ENCODE data around the gene CAPN7. TPM values are rescaled to one million over a fixed set of nuclear protein-coding genes. Genes with fewer than 3 reads are reported as not detected.
"Not testable (repeated sequence)": the region's sequence is repeated elsewhere in the genome, so short reads cannot be mapped to it uniquely, and the experiment has no call there.

The CAPN7 gene
- total RNA-seq, 2 donors from 2014 or later: 32.6 to 41.2 TPM

DNA sequence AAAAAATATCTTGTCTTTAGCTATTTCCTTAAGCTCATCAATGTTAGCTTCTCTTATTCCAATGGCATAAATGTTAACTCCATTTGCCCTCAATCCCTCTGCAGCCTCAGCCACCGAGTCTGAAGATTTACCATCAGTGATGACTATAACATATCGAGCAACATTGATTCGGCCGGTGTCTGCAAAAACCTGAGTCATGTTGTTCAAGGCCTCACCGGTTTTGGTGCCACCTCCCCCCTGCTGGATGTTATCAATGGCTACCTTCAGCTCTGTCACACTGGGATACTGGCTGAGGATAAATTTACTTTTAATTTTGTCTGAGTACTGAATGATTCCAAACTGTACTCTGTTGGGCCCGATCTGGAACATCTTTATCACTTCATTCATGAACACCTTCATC is 41.0 kb upstream of the CAPN7 start:
- Histone ChIP-seq H3K27me3 (ENCODE audit: control insufficient read depth, insufficient read depth, low read length, poor library complexity, severe bottlenecking) (peaks cover 6% of the 10 kb centered on the region), H3K9ac (ENCODE audit: extremely low read depth, low read length, poor library complexity, severe bottlenecking) (no peak overlapping the region), H3K9me3 (ENCODE audit: control insufficient read depth, low read length) (no peaks in the 10 kb centered on the region), H3K36me3 (ENCODE audit: control insufficient read depth, insufficient read depth, low read length) (no peaks in the 10 kb centered on the region), H3K4me3 (ENCODE audit: low read length) (no peak overlapping the region), H3K27ac (ENCODE audit: low read depth, low read length) (no peak overlapping the region), H3K4me1 (ENCODE audit: control insufficient read depth, insufficient read depth, low read length) (no peaks in the 10 kb centered on the region)
- Mint-ChIP-seq H3K27ac (no peak overlapping the region), H3K4me3 (no peak overlapping the region), H3K27me3 (ENCODE audit: insufficient read depth) (peaks cover 3% of the 10 kb centered on the region), H3K9me3 (peaks cover 29% of the 10 kb centered on the region), H3K4me1 (no peaks in the 10 kb centered on the region), H3K36me3 (ENCODE audit: low read depth) (no peaks in the 10 kb centered on the region)
- TF ChIP-seq CTCF (conservative IDR thresholded peaks at IDR 0.05): no peak
- DNase-seq: no peak
- WGBS, 2 experiments (ENCODE audit: insufficient coverage in 1 of 2, insufficient read length in 1 of 2): 85 to 89% methylated on average over 5 to 6 of the region's 6 CpGs

DNA sequence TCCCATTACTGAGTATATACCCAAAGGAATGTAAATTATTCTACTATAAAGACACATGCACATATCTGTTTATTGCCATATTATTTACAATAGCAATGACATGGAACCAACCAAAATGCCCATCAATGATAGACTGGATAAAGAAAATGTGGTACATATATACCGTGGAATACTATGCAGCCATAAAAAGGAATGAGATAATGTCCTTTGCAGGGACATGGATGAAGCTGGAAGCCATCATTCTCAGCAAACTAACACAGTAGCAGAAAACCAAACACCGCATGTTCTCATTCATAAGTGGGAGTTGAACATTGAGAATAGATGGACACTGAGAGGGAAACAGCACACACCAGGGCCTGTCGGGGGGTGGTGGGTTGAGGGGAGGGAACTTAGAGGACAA is 39.7 kb upstream of the CAPN7 start:
- H3K4me3 Mint-ChIP-seq; H3K27ac Mint-ChIP-seq; H3K36me3 ChIP-seq (ENCODE audit: control insufficient read depth, insufficient read depth, low read length); H3K4me1 ChIP-seq (ENCODE audit: control insufficient read depth, insufficient read depth, low read length); H3K36me3 Mint-ChIP-seq (ENCODE audit: low read depth); H3K4me1 Mint-ChIP-seq; H3K9me3 ChIP-seq (ENCODE audit: control insufficient read depth, low read length); H3K4me3 ChIP-seq (ENCODE audit: low read length); H3K27me3 Mint-ChIP-seq (ENCODE audit: insufficient read depth); DNase-seq; H3K9ac ChIP-seq (ENCODE audit: extremely low read depth, low read length, poor library complexity, severe bottlenecking); H3K27ac ChIP-seq (ENCODE audit: low read depth, low read length); H3K27me3 ChIP-seq (ENCODE audit: control insufficient read depth, insufficient read depth, low read length, poor library complexity, severe bottlenecking): not testable (repeated sequence)
- peaks cover 28% of the 10 kb centered on the region for H3K9me3 Mint-ChIP-seq
- 92 to 95% methylated on average over 3 of the region's 3 CpGs for WGBS, 2 experiments (ENCODE audit: insufficient coverage in 1 of 2, insufficient read length in 1 of 2)

DNA sequence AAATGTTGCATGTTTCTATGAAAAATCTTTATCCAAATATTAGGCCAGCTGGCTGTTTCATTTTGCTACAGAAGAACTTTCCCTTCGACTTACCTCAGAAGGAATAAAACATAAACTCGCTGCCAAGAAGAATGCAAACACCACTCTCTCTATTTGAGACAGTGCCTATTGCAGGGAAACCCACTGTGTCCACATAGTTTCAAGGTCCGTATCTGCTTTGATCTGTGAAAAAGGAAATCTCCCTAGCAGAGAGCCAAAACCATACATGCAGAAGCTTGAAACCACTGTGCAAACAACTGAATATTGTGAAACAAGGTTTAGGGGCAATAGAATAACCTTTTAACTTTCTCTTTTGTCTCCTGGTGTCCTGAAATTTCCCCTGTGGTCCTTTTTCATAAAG is 35.0 kb upstream of the CAPN7 start:
- Histone ChIP-seq H3K4me1 (ENCODE audit: control insufficient read depth, insufficient read depth, low read length) (no peaks in the 10 kb centered on the region), H3K36me3 (ENCODE audit: control insufficient read depth, insufficient read depth, low read length) (no peaks in the 10 kb centered on the region), H3K27ac (ENCODE audit: low read depth, low read length) (no peak overlapping the region), H3K9ac (ENCODE audit: extremely low read depth, low read length, poor library complexity, severe bottlenecking) (no peak overlapping the region), H3K27me3 (ENCODE audit: control insufficient read depth, insufficient read depth, low read length, poor library complexity, severe bottlenecking) (peaks cover 42% of the 10 kb centered on the region), H3K9me3 (ENCODE audit: control insufficient read depth, low read length) (no peaks in the 10 kb centered on the region), H3K4me3 (ENCODE audit: low read length) (no peak overlapping the region)
- Mint-ChIP-seq H3K9me3 (no peaks in the 10 kb centered on the region), H3K36me3 (ENCODE audit: low read depth) (no peaks in the 10 kb centered on the region), H3K4me1 (no peaks in the 10 kb centered on the region), H3K4me3 (no peak overlapping the region), H3K27ac (no peak overlapping the region), H3K27me3 (ENCODE audit: insufficient read depth) (peaks cover 30% of the 10 kb centered on the region)
- DNase-seq: no peak
- 84 to 90% methylated on average over 3 of the region's 3 CpGs for WGBS, 2 experiments (ENCODE audit: insufficient coverage in 1 of 2, insufficient read length in 1 of 2)
- TF ChIP-seq CTCF (conservative IDR thresholded peaks at IDR 0.05): no peak

GRCh38 chr3:15172806-15173205 is 33.2 kb upstream of the CAPN7 start:
- WGBS, 2 experiments (ENCODE audit: insufficient coverage in 1 of 2, insufficient read length in 1 of 2): 91 to 100% methylated on average over 1 of the region's 1 CpG
- Mint-ChIP-seq H3K9me3 (no peaks in the 10 kb centered on the region), H3K27ac (no peak overlapping the region), H3K4me3 (no peak overlapping the region), H3K27me3 (ENCODE audit: insufficient read depth) (peaks cover 30% of the 10 kb centered on the region), H3K36me3 (ENCODE audit: low read depth) (no peaks in the 10 kb centered on the region), H3K4me1 (no peaks in the 10 kb centered on the region)
- DNase-seq: no peak
- H3K27ac ChIP-seq (ENCODE audit: low read depth, low read length): no peak overlapping the region
- no peak overlapping the region for H3K4me3 ChIP-seq (ENCODE audit: low read length)
- H3K27me3 ChIP-seq (ENCODE audit: control insufficient read depth, insufficient read depth, low read length, poor library complexity, severe bottlenecking): peaks cover 41% of the 10 kb centered on the region
- H3K9me3 ChIP-seq (ENCODE audit: control insufficient read depth, low read length): no peaks in the 10 kb centered on the region
- H3K9ac ChIP-seq (ENCODE audit: extremely low read depth, low read length, poor library complexity, severe bottlenecking): no peak overlapping the region
- H3K36me3 ChIP-seq (ENCODE audit: control insufficient read depth, insufficient read depth, low read length): no peaks in the 10 kb centered on the region
- no peak for TF ChIP-seq CTCF (conservative IDR thresholded peaks at IDR 0.05)
- H3K4me1 ChIP-seq (ENCODE audit: control insufficient read depth, insufficient read depth, low read length): no peaks in the 10 kb centered on the region
